Effector memory CD8-positive, alpha-beta T cell (primary cell): ENCODE results near the gene MAJIN.

Experiments used
- ATAC-seq: fragments of 150-1000 bp; cut with Tn5 transposase; replicated peaks from 2 replicates; pipeline ENCODE4 v1.10.0; 2021; ENCODE audit warnings: mild to moderate bottlenecking, moderate library complexity
- DNase-seq, 3 experiments: peaks; one replicate each; pipeline ENCODE4 v3.0.0; 2021
- H3K27ac Mint-ChIP-seq, 2 donors: one replicate each; pipeline ENCODE4 v1.8.0; 2022; ENCODE audit warnings: mild to moderate bottlenecking in 2 of 2, mixed read lengths in 2 of 2, moderate library complexity in 2 of 2
- H3K27me3 Mint-ChIP-seq, 2 donors: one replicate each; pipeline ENCODE4 v1.8.0; 2022; ENCODE audit warnings: mixed read lengths in 2 of 2
- H3K36me3 Mint-ChIP-seq: one replicate; pipeline ENCODE4 v1.8.0; 2022; ENCODE audit warnings: mild to moderate bottlenecking, moderate library complexity, mixed read lengths; ENCODE audit not compliant: insufficient read depth
- H3K4me1 Mint-ChIP-seq, 2 donors: one replicate each; pipeline ENCODE4 v1.8.0; 2022; ENCODE audit warnings: low read depth in 2 of 2, mixed read lengths in 2 of 2
- H3K4me3 Mint-ChIP-seq, 2 donors: one replicate each; pipeline ENCODE4 v1.8.0; 2022; ENCODE audit warnings: mild to moderate bottlenecking in 2 of 2, mixed read lengths in 2 of 2, moderate library complexity in 2 of 2
- H3K9me3 Mint-ChIP-seq, 2 donors: one replicate each; pipeline ENCODE4 v1.8.0; 2022; ENCODE audit warnings: mixed read lengths in 2 of 2

Gene MAJIN

DNA sequence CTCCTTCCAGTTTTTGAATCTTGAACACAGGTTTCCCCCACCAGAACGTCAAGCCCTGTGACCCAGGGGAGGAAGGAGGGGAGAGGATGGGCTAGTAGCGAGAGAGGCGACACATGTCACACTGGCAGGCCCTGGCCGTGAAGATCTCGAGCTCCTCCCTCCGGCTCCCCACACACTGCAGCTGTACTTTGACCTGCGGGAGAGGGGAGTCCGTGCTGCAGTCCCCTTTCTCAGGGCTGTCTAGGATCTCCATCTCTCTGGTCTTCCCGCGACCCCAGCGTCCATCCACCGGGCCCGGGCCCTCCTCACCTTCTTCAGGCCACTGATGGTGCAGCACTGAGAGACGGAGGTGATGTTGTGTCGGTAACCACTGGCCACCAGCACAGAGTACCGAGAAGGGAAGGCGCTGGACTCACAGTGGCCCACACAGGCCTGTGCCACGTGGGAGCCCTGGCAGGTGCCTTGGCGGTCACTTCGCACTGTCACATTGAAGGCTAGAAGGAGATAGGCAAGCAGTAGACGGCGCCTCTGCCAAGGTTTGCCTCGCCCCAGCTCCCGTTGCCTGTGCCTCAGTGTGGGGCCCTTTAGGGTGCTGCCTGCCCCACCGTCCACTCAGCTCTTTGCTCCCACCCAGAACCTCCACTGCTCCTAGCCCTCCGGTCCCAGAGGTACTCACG, 37.1 kb downstream of the MAJIN start:
- DNase-seq (no peak), ATAC-seq (no peak)
- Mint-ChIP-seq H3K4me1 (no peaks in the 10 kb centered on the region), H3K9me3 (no peaks in the 10 kb centered on the region), H3K27me3 (peaks cover 0 to 9% of the 10 kb centered on the region in 2 donors), H3K36me3 (peaks cover 20% of the 10 kb centered on the region), H3K4me3 (no peak overlapping the region), H3K27ac (no peak overlapping the region)

DNA sequence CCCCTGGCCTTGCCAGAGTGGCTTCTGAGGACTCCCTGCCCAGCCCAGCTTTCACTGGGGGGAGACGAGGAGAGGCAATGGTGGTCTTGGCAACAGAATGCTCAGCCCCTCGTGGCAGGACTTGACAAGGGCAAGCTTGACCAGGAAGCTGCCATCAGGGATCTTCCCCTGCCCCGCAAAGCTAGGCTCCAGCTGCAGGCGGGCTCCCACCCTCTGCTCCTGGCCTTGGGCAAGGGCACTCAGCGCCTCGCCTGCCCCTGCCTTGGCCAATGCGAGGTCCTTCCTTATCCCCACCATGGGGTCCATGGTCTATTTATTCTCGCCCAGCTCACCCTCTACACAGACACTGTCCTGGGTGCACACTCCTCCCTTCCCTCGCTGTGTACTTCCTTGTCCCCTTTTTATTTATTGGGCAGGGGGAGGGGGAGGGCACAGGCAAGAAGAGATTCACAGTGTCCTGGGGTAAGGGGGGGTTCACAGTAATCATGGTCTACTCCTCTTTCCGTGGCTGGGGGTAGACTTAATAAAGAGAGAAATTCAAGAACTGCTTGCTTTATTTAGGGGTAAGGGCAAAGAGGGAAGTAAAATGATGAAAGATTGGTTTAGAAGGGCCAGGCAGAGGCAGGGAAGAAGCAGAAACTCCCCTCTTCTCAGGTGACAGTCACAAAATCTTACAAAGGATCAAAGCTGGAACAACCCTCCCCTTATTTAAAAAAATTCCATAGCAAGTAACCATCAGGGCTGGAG, 37.8 kb downstream of the MAJIN start:
- no peak overlapping the region for H3K27ac Mint-ChIP-seq
- H3K4me1 Mint-ChIP-seq = no peaks in the 10 kb centered on the region

DNA sequence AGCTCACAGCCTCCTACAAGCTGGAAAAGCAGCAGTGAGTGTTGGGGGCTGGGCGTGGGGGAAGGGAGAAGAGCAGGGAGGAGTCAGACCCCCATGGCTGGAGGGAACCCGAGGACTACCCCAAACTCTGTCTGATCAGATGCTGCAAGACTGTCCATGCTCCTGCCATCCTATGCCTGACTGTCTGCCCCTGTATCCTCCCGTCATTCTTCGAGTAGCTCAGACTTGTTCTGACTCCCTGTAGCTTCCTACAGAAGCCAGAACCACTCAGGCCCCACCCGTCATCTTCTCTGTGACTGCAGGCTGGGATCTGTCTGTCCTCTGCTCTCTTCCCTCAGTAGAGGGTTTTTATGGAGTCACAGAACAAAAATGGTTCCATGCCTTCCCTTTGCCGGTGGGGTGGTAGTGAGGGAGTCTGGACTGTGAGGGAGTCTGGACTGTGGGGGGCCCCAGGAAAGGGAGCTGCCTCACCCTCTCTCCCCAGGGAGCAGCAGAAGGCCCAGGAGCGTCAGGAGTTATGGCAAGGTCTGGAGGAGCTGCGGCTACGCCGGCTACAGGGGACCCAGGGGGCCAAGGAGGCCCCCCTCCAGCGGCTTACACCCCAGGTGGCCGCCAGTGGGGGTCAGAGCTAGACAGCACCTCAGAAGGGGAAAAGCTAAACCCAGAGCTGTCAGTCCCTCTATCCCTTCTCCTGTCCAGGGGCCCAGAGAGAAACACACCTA, 38.5 kb downstream of the MAJIN start:
- Mint-ChIP-seq H3K27me3 (peaks cover 0 to 9% of the 10 kb centered on the region in 2 donors), H3K9me3 (no peaks in the 10 kb centered on the region), H3K36me3 (peaks cover 20% of the 10 kb centered on the region), H3K4me3 (no peak overlapping the region), H3K27ac (peak overlapping the region in 1 of 2 donors; percentile 35), H3K4me1 (no peaks in the 10 kb centered on the region)
- no peak for ATAC-seq
- no peak for DNase-seq

More for the DNA sequence above, 37.8 kb downstream of the MAJIN start:
- ATAC-seq (no peak), DNase-seq (no peak)
- H3K27me3 Mint-ChIP-seq = peaks cover 0 to 9% of the 10 kb centered on the region in 2 donors
- H3K4me3 Mint-ChIP-seq = no peak overlapping the region
- H3K9me3 Mint-ChIP-seq = no peaks in the 10 kb centered on the region
- peaks cover 20% of the 10 kb centered on the region for H3K36me3 Mint-ChIP-seq

DNA sequence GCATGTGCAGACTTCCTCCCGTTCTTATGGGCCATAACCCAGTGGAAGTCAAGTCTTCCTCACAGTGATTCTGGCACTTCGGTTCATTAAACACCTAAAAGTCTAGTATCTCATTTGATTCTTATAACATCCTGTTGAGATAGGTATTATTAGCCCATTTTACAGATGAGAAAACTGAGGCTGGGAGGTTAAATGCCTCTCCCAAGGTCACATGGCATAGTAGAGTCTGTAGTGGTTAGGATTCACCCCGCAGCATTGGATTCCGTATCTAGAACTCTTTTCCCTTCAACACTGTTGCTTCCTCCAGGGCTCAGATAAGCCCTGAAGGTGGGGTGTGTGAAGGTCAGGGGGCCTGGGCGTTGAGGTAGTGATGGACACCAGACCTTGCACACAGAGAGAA, 39.6 kb downstream of the MAJIN start:
- peak overlapping the region in 1 of 2 donors; percentile 12 for H3K27ac Mint-ChIP-seq
- peaks cover 20% of the 10 kb centered on the region for H3K36me3 Mint-ChIP-seq
- DNase-seq (no peak), ATAC-seq (no peak)
- no peak overlapping the region for H3K4me3 Mint-ChIP-seq
- no peaks in the 10 kb centered on the region for H3K9me3 Mint-ChIP-seq
- peaks cover 0 to 3% of the 10 kb centered on the region in 2 donors for H3K27me3 Mint-ChIP-seq
- H3K4me1 Mint-ChIP-seq = peaks cover 0 to 1% of the 10 kb centered on the region in 2 donors

DNA sequence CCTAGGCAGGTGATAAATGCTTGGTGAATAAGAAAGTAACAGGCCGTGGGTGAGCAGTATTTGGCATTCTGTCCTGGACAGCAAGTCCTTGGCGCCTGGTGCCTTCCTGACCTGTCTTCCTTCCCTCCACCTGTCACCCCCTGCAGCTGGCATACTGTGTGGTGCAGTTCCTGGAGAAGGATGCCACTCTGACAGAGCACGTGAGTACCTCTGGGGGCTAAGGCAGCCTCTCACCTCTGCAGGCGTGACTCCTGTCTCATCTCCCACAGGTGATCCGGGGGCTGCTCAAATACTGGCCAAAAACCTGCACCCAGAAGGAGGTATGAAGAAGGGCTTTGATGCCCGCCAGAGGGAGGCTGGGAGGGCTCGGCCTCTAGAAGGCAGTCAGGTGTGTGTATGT, 40.6 kb downstream of the MAJIN start:
- Mint-ChIP-seq H3K36me3 (peaks cover 20% of the 10 kb centered on the region), H3K4me3 (no peak overlapping the region), H3K27ac (no peak overlapping the region), H3K27me3 (no peaks in the 10 kb centered on the region), H3K9me3 (no peaks in the 10 kb centered on the region), H3K4me1 (peaks cover 1% of the 10 kb centered on the region in 2 donors)
- DNase-seq = no peak
- no peak for ATAC-seq

DNA sequence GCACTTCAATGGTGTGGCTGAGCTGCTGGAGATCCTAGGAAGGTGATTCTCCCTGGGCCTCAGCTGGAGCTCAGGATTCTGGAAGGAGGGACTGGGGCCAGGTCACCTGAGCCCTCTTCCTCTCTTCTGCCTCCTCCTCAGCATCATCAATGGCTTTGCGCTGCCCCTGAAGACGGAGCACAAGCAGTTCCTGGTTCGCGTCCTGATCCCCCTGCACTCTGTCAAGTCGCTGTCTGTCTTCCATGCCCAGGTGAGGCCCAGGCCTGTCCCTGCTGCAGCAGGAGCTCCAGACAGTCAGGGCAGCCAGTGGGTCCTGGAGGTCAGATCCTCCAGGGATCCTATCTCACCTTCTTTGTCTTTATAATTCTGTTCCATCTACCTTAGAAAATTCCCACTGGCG, 41.6 kb downstream of the MAJIN start:
- ATAC-seq = no peak
- Mint-ChIP-seq H3K9me3 (no peaks in the 10 kb centered on the region), H3K4me3 (no peak overlapping the region), H3K36me3 (peaks cover 20% of the 10 kb centered on the region), H3K27me3 (no peaks in the 10 kb centered on the region), H3K4me1 (peaks cover 6 to 7% of the 10 kb centered on the region in 2 donors), H3K27ac (no peak overlapping the region)
- DNase-seq = no peak

DNA sequence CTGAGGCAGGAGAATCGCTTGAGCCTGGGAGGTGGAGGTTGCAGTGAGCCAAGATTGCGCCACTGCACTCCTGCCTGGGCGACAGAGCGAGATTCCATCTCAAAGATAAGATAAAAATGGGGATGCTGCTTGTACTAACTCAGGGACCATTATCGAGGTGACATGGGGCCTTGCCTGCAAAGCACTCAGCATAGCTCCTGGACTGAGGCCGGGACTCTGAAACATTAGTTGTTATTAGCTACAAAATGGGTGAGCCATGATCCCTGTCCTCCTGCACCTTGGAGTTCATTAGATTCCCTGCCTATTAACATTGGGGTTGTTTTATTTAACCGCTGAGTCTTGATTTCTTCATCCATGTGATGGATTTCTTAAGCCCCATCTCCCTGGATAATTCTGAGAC, 42.3 kb downstream of the MAJIN start:
- H3K9me3 Mint-ChIP-seq = no peaks in the 10 kb centered on the region
- no peak overlapping the region for H3K4me3 Mint-ChIP-seq
- no peaks in the 10 kb centered on the region for H3K27me3 Mint-ChIP-seq
- DNase-seq = no peak
- peaks cover 17% of the 10 kb centered on the region for H3K36me3 Mint-ChIP-seq
- no peak overlapping the region for H3K27ac Mint-ChIP-seq
- H3K4me1 Mint-ChIP-seq = peaks cover 10 to 11% of the 10 kb centered on the region in 2 donors
- no peak for ATAC-seq

DNA sequence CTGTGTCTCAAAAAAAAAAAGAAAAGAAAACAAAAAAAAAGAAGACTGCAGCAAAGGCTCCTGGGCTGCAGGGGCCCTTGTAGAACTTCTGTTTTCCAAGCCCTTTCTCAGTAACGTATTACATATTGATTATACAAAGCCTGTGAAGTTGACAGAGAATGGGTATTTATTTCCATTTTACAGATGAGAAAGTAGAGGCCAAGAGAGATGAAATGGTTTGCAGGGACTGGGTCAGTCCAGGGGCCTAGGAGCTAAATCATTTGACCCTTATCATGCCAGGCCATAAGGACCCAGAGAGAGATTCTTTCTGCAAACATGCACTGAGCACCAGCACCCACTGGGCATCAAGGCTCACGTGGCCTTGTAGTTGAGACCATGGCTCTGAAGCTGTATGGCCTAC, 43.0 kb downstream of the MAJIN start:
- DNase-seq (no peak), ATAC-seq (no peak)
- H3K9me3 Mint-ChIP-seq = no peaks in the 10 kb centered on the region
- no peaks in the 10 kb centered on the region for H3K27me3 Mint-ChIP-seq
- peaks cover 14 to 16% of the 10 kb centered on the region in 2 donors for H3K4me1 Mint-ChIP-seq
- H3K27ac Mint-ChIP-seq = no peak overlapping the region
- peaks cover 19% of the 10 kb centered on the region for H3K36me3 Mint-ChIP-seq
- H3K4me3 Mint-ChIP-seq = no peak overlapping the region

DNA sequence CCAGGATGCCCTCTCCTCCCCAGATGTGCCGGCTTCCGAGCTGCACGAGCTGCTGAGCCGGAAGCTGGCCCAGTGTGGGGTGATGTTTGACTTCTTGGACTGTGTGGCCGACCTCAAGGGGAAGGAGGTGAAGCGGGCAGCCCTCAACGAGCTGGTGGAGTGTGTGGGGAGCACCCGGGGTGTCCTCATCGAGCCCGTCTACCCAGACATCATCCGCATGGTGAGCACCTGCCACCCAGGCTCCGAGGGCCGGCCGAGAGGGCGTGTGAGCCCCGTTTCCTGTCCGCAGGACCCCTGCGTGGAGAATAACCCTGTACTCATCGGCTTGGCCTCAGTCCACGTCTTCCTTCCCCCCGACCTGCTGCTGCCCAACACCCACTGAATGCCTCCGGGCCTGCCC, 45.2 kb downstream of the MAJIN start:
- peaks cover 8% of the 10 kb centered on the region for H3K36me3 Mint-ChIP-seq
- H3K4me1 Mint-ChIP-seq = peaks cover 18% of the 10 kb centered on the region in 2 donors
- H3K27ac Mint-ChIP-seq = no peak overlapping the region
- H3K27me3 Mint-ChIP-seq = no peaks in the 10 kb centered on the region
- no peak for ATAC-seq
- no peak for DNase-seq
- no peaks in the 10 kb centered on the region for H3K9me3 Mint-ChIP-seq
- H3K4me3 Mint-ChIP-seq = peak overlapping the region; percentile 38 to 45

DNA sequence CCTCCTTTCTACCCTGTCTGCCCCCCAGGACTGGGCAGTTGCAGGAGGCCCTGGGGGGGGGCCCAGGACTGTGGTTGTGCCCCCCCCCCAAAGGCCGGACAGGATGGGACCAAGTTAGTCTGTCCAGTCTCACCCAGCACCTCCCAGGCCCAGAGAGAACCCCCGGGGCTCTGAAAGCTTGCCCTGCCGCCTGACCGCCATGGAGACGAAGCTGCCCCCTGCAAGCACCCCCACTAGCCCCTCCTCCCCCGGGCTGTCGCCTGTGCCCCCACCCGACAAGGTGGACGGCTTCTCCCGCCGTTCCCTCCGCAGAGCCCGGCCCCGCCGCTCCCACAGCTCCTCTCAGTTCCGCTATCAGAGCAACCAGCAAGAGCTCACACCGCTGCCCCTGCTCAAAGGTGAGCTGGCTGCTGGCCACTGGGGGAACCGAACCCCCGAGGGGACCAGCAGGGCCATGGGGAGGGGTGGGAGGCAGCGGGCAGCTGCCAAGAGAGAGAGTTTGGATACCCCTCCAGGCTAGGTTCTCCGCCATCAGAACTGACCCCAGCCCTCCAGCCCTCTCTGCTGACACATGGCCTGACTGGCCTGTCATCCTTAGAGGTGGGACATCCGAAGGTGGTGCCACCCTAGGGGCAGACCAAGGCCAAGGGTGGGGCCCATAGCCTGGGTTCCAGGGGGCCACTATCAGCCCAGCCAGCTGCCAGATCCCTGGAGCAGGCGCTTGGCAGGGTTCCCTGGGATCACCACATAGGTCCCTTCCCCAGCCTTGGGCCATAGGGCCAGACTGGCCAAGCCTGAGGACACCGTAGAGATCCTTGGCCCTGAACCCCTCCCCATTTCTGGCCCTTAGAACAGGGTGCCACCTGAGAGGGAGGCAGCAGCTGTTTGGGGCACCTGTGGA, 46.1 kb downstream of the MAJIN start:
- no peaks in the 10 kb centered on the region for H3K27me3 Mint-ChIP-seq

DNA sequence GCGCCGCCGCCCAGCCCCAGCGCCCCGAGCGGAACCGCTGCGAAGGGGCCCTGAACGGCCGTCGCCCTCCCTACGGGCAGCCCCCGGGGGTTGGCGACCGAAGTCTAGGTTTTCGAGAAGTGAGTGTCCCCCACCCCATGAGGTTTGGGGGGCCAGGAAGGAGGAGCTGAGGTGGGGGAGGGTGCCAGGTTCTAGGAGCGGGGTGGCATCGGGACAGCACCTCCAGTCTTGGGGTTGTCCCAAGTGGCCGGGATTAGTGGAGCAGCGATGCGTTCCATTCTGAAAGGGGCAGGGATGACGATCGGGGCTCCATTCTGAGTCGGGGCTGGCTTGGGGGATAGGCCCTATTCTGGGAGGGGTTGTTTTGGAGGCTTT, 47.0 kb downstream of the MAJIN start:
- peaks cover 3% of the 10 kb centered on the region for H3K36me3 Mint-ChIP-seq
- H3K4me3 Mint-ChIP-seq = peak overlapping the region; percentile 90 to 99
- H3K27ac Mint-ChIP-seq = peak overlapping the region; percentile 98 to 99
- no peaks in the 10 kb centered on the region for H3K9me3 Mint-ChIP-seq
- ATAC-seq = no peak
- DNase-seq = no peak
- no peaks in the 10 kb centered on the region for H3K27me3 Mint-ChIP-seq
- peaks cover 18% of the 10 kb centered on the region in 2 donors for H3K4me1 Mint-ChIP-seq

More for the DNA sequence above, 46.1 kb downstream of the MAJIN start:
- ATAC-seq (no peak), DNase-seq (no peak)
- Mint-ChIP-seq H3K4me1 (peaks cover 18% of the 10 kb centered on the region in 2 donors), H3K36me3 (peaks cover 8% of the 10 kb centered on the region), H3K9me3 (no peaks in the 10 kb centered on the region), H3K27ac (peak overlapping the region; percentile 59 to 99), H3K4me3 (peak overlapping the region; percentile 90 to 99)

DNA sequence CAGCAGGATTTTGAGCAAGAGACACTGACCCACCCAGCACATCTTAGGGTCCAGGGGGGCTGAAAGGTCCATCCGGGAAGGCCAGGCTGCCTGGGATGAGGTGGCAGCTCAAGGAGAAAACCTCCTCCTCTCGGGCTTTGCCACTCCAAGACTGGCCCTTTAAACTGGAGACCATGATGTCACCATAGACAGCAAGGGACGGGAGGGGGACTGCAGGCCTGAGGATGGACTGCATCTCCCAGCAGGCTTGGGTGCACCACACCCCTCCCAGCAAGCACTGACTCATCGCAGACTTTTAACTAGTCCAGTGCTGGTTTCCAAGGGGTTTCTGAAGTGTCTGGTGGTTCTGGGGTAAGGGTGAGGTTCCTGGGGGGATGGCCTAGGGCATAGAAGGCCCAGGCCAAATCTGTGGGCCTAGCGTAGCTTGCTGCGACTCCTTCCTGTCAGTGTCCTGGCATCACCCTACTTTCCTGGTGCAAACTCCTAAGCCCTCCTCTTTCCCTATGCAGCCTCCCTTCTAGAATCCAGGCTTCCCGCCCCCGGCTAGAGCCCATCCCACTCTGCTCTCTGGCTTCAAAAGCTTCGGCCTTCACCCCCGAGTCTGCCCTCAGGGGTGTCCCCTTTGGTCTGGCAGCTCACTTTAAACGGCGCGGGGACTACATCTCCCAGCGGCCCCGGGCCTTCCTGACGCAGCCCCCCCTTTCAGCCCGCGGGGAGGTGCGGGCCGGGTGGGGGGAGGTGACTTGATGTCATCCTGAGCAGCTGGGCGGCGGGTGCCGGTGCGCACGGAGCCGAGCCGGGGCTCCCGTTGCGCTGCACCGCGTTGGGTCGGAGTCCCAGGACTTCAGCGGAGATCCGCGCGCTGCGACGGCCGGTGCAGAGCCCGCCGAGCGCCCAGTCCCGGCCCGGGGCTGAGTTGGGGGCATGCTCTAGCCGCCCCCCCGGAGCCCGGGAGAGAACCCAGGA, 47.7 kb downstream of the MAJIN start, which contains the start of gene PPP2R5B:
Gene PPP2R5B (plus strand): TSS at position 746 of the 966 bp plus-strand sequence. CDS start 1,046 bp downstream, outside the sequence.
- Mint-ChIP-seq H3K4me3 (peak within 1 kb of the TSS; percentile 90 to 99), H3K27ac (peak within 1 kb of the TSS; percentile 98 to 99), H3K9me3 (no peaks in the 10 kb centered on the region), H3K4me1 (peaks cover 18% of the 10 kb centered on the region in 2 donors), H3K27me3 (no peaks in the 10 kb centered on the region), H3K36me3 (peaks cover 3% of the 10 kb centered on the region)
- DNase-seq (peak; percentile 88 to 90 (median 89)), ATAC-seq (peak; percentile 93)
